ENCODE results near the gene RASSF3.

Gene RASSF3

DNA sequence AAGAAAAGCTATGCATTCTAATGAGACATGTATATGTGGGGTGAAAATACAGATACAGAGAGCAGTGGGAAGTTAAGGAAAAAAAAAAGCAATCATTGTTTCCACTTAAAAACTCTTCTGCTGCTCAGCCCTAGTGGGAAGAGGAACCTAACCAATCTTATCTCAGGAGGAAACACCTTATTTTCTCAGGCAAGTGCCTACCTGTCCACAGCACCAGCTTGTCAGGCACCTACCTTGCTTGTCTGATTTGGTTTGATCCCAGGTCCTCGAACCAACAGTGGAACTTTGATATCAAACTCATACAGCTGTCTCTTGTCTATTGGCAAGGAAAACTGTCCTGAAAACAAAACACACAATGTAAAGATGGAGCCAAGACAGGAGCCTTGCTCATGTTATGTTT is 126.5 kb downstream of the RASSF3 start:
- no peak for DNase-seq

DNA sequence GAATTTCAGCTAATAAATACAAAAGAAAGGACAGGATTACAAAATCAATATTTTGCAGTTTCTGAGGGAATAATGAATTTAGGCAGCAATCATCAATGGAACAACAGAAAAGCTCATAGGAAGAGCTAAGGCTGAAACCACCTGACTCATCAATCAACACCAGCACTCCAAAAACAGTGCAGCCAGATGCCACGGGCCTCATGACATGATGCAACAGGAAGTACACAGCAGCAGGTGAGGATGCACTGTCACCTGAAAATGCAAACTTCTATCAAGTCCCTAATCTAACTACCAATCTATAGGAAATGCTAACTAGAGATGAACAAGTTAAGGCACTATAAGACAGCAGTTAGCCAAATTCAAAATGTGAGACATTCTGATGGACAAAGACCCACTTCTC is 127.2 kb downstream of the RASSF3 start:
- no peak for DNase-seq

DNA sequence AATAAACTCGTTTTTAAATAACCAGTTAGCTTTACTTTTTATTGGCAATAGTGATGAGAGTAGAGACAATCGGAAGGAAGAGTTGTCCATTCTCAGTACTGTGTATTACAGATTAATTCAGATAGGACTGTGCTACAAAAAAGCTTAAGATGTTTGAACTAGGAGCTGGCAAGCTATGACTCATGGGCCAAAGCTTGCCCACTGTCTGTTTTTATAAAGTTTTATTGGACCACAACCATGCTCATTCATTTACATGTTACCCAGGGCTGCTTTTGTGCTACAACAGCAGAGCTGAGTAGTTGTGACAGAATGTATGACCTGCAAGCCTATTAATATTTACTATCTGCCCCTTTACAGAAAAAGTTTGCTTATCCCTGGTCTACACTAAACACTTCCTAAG is 129.5 kb downstream of the RASSF3 start:
- DNase-seq: no peak

DNA sequence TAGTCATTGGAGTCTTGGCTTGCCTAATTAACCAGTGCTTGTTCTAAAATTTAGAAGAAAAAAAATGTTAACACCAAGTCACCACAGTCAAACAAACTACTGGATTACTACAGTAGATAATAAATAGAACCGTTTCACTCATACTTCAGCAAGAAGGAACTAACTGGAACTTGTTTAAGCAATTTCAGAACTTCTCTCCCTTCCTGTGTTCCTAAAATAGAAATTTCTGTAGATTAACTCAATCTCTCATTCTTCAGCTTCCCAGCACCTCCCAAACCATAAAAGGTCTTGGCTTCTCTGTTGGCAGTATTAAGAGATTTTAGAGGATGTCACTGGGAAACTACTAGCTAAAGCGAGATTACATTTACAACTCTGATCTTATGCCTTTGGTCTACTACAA is 130.4 kb downstream of the RASSF3 start:
- no peak for DNase-seq

DNA sequence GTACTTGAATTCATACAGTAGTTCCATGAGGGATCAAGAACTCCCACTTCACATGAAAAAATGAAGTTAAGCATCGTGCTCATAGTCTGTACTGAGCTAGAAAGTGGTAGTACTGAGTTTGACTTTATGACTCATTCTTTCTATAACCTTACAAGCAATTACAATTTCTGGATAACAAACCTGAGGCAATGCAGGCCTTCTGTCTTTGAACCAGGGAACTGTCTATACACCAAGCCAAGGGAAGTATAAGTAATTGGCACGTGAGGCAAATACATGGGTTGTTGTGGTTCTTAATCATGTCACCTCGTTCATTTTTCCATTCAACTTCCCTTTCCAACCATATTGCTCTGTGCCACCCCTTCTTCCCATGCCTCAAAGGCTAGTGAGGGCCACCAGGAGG is 132.1 kb downstream of the RASSF3 start:
- no peak for DNase-seq

DNA sequence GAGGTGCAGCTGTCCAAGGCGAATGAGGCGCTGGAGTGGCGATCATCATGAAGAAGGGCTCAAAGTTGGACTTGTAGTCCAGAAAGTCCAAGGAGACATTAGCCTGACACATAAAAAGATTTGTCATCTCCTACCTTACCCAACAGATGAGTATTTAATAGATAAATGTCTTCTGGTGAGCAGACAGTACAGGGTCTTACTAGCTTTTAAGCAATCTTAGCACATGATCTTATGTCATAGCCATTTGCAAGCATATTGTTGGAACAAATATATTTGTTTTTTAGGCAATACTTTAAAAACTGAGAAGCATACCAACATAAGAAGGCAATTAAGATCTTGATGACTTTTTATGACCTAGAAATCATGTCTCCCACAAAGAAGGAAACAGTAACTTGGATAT is 132.9 kb downstream of the RASSF3 start:
- no peak for DNase-seq

DNA sequence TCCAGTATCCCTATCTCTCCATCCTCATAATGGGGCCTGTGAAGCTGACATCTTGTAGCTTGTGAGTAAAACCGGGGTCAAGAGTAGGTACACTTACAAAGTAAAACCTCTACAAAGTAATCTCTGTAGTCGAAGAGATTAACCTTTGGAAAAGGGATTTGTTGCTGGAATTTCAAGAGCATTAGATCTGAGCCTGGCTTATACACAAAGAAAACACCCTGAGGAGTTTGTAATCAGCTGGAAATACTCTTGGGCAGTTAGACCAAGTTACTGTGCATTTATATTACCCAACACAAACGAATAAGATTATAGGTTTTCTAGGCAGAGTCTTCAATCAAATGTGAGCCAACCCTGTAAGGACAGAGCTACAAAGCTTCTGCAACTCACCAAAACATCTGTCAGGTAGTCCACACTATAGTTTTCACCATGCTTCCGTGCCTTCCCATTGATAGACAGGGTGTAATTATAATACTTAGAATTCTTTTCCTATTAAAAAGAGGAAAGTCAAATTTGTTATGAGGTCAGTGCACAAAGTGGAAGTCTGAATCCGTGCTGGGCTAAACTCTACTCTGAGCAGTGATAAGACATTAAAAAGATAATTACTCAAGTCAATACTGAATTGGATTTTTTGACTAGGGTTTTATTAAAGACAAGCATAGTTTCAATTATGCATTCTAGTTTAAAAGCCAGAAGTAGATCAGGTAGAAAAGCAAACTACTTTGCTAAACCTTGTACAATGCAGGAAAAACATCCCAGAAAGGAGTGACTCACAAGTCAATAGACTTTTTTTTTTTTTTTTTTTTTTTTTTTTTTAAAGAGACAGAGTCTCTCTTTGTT is 134.3 kb downstream of the RASSF3 start:
- DNase-seq: no peak

DNA sequence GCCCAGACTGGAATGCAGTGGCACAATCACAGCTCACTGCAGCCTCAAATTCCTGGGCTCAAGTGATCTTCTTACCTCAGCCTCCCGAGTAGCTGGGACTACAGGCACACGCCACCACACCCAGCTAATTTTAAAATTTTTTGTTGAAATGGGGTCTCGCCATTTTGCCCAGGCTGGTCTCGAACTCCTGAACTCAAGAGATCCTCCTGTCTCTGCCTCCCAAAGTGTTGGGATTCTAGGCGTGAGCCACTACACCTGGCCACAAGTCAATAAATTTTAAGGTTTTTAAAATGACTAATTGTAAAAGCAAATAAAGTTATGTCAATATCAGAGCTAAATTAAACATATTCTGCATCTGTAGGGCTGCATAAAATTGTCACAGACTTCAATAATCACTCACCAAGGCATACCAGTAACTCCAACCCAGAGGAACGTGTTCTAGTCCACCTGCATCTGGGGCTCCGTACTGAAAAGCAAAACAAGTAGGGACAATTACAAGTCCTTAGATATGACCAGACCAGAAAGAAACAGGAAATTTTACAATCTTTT is 135.0 kb downstream of the RASSF3 start:
- no peak for DNase-seq

DNA sequence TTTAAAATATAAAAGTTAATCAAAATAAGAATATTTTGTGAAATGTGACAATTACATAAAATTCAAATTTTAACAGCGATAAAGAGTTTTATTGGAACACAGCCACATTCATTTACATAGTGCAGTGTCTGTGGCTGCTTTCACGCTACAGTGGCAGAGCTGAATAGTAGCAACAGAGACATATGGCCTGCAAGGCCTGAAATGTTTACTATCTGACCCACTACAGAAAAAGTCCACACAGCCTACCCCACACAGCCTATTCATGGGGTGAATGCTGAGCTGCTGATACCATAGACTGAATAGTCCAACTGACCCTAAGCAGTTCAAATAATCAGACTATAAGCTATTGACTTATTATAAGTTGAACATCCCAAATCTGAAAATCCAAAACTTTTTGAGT is 135.7 kb downstream of the RASSF3 start:
- DNase-seq: no peak

DNA sequence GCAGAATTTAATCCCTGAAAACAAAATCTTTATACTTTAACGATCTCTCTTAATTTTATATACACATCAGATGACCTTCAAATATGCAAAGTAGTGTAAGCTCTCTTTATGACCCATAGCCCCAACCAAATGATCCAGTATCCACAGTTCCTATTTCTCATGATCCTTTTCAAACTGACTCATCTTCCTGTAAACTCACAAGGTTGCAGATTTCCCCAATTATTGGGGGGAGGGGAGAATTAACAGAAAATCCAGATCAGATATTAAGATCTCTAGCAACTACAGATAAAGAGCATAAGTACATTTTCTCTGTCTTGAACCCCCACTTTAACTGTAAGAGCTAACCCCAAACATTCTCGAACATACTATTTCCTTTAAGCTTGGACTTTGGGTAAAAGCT is 136.4 kb downstream of the RASSF3 start:
- DNase-seq: no peak
